Smooth muscle cell (in vitro differentiated cells): ENCODE results near the gene AIFM2. TPM values are rescaled to one million over a fixed set of nuclear protein-coding genes. Genes with fewer than 3 reads are reported as not detected.
"Not testable (repeated sequence)": the region's sequence is repeated elsewhere in the genome, so short reads cannot be mapped to it uniquely, and the experiment has no call there.

Experiments
- DNase-seq: peaks from one replicate; lab custom pipeline; 2025; ENCODE audit not compliant: unreplicated experiment; lab: John Stamatoyannopoulos, UW
- H2AFZ ChIP-seq: fragments of 200-600 bp; sonication (generic); 2 replicates; pipeline ENCODE4 v1.6.0; 2016; ENCODE audit warnings: antibody characterized with exemption, low read depth, mild to moderate bottlenecking
- H3F3A ChIP-seq: fragments of 200-600 bp; sonication (generic); 2 replicates; pipeline ENCODE4 v1.6.0; 2017; ENCODE audit warnings: antibody characterized with exemption, low read depth
- H3K27ac ChIP-seq: fragments of 200-600 bp; sonication (generic); 2 replicates; pipeline ENCODE4 v1.5.1; 2016; ENCODE audit warnings: low read depth, mild to moderate bottlenecking
- H3K27me3 ChIP-seq: fragments of 200-600 bp; sonication (generic); 2 replicates; pipeline ENCODE4 v1.6.1; 2016; ENCODE audit warnings: low read depth, mild to moderate bottlenecking
- H3K36me3 ChIP-seq: fragments of 200-600 bp; sonication (generic); 2 replicates; pipeline ENCODE4 v1.5.1; 2016; ENCODE audit warnings: low read depth
- H3K4me1 ChIP-seq: fragments of 200-600 bp; sonication (generic); 2 replicates; pipeline ENCODE4 v1.5.1; 2016; ENCODE audit warnings: low read depth
- H3K4me2 ChIP-seq: fragments of 200-600 bp; sonication (generic); 2 replicates; pipeline ENCODE4 v1.6.0; 2016; ENCODE audit warnings: mild to moderate bottlenecking
- H3K4me3 ChIP-seq: fragments of 200-600 bp; sonication (generic); 2 replicates; pipeline ENCODE4 v1.5.1; 2016; ENCODE audit warnings: mild to moderate bottlenecking
- H3K79me2 ChIP-seq: fragments of 200-600 bp; sonication (generic); 2 replicates; pipeline ENCODE4 v1.6.0; 2016; ENCODE audit warnings: low read depth, mild to moderate bottlenecking
- H3K9ac ChIP-seq: fragments of 200-600 bp; sonication (generic); 2 replicates; pipeline ENCODE4 v1.6.0; 2016; ENCODE audit warnings: low read depth
- H3K9me3 ChIP-seq: fragments of 200-600 bp; sonication (generic); replicated peaks from 2 replicates; pipeline ENCODE4 v1.5.1; 2016; ENCODE audit warnings: low read depth
- H4K20me1 ChIP-seq: fragments of 200-600 bp; sonication (generic); 2 replicates; pipeline ENCODE4 v1.6.0; 2016; ENCODE audit warnings: low read depth
- WGBS: methylation state at CpG from one replicate; pipeline ENCODE4 v1.1.7; 2016; ENCODE audit warnings: low lambda C conversion rate; 5-methylcytosine and 5-hydroxymethylcytosine counted together
- polyA plus RNA-seq: library from polyadenylated mRNA; unstranded; fragments of >200 nt; fragmentation: Nextera tagmentation; extraction: Ambion mirVana; gene quantifications from 2 replicates; pipeline ENCODE4 v1.2.1, GENCODE V29; 2016
- total RNA-seq: library from RNA; depleted of rRNA; stranded (reverse); fragments of >200 nt; gene quantifications from 2 replicates; pipeline ENCODE4 v1.2.3, GENCODE V29; 2014
- TF ChIP-seq, protein P1 (sequence below): fragments of 200-600 bp; sonication (generic); IDR thresholded peaks from 2 replicates; pipeline ENCODE4 v1.5.1; 2017; ENCODE audit warnings: borderline replicate concordance, mild to moderate bottlenecking, antibody characterized with exemption; ENCODE audit not compliant: insufficient read depth, poor library complexity, severe bottlenecking

Gene AIFM2
- total and polyA plus RNA-seq, 2 experiments from 2014 or later, result 2.2 to 3.6 TPM

DNA sequence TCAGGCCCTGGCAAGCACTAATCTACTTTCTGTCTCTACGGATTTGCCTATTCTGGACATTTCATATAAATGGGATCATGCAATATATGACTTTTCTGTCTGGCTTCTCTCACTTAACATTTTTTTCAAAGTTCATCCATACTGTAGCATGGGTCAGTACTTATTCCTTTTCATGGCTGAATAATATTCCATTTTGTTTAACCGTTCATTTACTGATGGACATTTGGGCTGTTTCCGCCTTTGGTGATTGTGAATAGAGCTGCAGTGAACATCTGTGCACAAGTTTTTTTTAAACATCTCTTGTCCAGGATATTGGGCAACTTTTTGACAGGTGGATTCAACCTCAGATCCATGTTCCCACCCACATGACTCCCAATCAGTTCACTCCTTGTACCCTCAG lies 31.0 kb downstream of the AIFM2 start:
- H2AFZ ChIP-seq, result no peak overlapping the region
- DNase-seq, result no peak
- H3K4me1 ChIP-seq, result no peaks in the 10 kb centered on the region
- H3K9ac ChIP-seq, result no peak overlapping the region
- no peak overlapping the region for H3K4me3 ChIP-seq
- no peaks in the 10 kb centered on the region for H3K79me2 ChIP-seq
- no peak overlapping the region for H3K27ac ChIP-seq
- H4K20me1 ChIP-seq, result no peaks in the 10 kb centered on the region
- no peak overlapping the region for H3K4me2 ChIP-seq
- H3K36me3 ChIP-seq, result no peaks in the 10 kb centered on the region
- WGBS, result 80% methylated on average over 3 of the region's 3 CpGs
- no peaks in the 10 kb centered on the region for H3K27me3 ChIP-seq
- no peaks in the 10 kb centered on the region for H3F3A ChIP-seq
- TF ChIP-seq, protein P1, sequence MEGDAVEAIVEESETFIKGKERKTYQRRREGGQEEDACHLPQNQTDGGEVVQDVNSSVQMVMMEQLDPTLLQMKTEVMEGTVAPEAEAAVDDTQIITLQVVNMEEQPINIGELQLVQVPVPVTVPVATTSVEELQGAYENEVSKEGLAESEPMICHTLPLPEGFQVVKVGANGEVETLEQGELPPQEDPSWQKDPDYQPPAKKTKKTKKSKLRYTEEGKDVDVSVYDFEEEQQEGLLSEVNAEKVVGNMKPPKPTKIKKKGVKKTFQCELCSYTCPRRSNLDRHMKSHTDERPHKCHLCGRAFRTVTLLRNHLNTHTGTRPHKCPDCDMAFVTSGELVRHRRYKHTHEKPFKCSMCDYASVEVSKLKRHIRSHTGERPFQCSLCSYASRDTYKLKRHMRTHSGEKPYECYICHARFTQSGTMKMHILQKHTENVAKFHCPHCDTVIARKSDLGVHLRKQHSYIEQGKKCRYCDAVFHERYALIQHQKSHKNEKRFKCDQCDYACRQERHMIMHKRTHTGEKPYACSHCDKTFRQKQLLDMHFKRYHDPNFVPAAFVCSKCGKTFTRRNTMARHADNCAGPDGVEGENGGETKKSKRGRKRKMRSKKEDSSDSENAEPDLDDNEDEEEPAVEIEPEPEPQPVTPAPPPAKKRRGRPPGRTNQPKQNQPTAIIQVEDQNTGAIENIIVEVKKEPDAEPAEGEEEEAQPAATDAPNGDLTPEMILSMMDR, result no peak
- H3K9me3 ChIP-seq, result no peaks in the 10 kb centered on the region

DNA sequence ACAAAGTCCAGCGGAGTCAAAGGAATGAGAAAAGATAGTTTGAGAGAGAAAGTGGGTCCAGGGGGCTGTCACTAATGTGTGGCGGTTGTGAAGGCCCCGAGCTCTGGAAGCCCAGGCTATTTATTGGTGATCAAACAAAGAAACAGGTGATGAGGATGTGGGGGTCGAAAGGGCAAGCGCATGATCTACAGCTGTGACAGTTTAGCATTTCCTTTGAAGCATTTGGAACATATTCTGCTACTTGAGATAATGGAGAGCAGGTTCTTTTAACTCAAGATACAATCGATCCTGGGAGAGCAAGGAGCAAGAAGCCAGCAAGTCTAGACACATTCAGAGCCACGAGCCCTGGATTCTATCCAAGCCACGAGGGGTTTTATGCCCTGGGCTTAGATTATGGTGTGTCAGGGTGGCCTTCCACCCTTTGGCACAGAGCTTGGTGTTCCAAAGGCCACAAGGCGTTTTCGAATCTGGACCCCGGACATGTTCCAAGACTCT lies 31.5 kb downstream of the AIFM2 start:
- H3F3A ChIP-seq, DNase-seq, H3K27ac ChIP-seq, H2AFZ ChIP-seq, H3K9me3 ChIP-seq, H3K27me3 ChIP-seq, H3K9ac ChIP-seq, H3K4me1 ChIP-seq, H4K20me1 ChIP-seq, H3K79me2 ChIP-seq, H3K36me3 ChIP-seq, H3K4me2 ChIP-seq, H3K4me3 ChIP-seq: not testable (repeated sequence)
- WGBS, result 93% methylated on average over 11 of the region's 11 CpGs

DNA sequence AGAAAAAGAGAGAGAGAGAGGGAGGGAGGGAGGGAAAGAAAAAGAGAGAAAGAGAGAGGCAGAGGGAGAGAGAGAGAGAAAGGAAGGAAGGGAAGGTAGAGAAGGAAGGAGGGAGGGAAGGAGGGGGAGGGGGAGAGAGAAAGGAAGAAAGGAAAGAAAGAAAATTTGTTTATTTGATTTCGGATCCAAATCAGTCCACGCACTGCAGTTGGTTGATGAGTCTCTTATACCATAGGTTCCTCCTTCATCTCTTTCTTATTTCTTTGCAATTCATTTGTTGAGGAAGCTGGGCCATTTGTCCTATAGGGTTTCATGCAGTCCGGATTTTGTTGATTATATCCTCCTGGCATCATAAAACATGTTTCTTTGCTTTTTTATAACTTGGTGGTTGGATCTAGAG lies 34.4 kb downstream of the AIFM2 start:
- no peaks in the 10 kb centered on the region for H3K36me3 ChIP-seq
- TF ChIP-seq, protein P1, result no peak
- WGBS, result 93% methylated on average over 3 of the region's 3 CpGs

DNA sequence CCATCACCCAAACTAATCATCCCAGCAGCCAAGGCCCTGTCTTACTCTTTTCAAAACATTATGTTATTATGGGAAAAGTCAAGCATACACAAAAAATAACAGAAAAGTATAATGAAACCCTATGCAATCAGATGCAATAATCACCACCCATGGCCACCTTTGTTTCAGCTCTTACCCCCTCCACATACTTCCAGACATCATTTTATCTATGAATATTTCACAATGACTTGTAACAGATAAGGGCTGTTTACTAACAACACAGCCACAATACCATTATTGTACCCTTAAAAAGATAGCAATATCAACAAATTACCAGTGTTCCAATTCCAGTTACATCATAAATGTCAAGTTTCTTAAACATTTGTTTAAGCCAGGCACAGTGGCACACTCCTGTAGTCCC lies 35.2 kb downstream of the AIFM2 start:
- Histone ChIP-seq H3K79me2 (no peaks in the 10 kb centered on the region), H3K9ac (no peak overlapping the region), H3K36me3 (no peaks in the 10 kb centered on the region), H4K20me1 (no peaks in the 10 kb centered on the region), H3K4me2 (no peak overlapping the region), H3K9me3 (no peaks in the 10 kb centered on the region), H3K27me3 (no peaks in the 10 kb centered on the region), H3K4me1 (no peaks in the 10 kb centered on the region), H3F3A (no peaks in the 10 kb centered on the region), H3K27ac (no peak overlapping the region), H2AFZ (no peak overlapping the region), H3K4me3 (no peak overlapping the region)
- DNase-seq, result no peak
- TF ChIP-seq, protein P1, result no peak

More for the DNA sequence above, 34.4 kb downstream of the AIFM2 start:
- Histone ChIP-seq H3F3A (no peaks in the 10 kb centered on the region), H4K20me1 (no peaks in the 10 kb centered on the region), H3K4me2 (no peak overlapping the region), H3K79me2 (no peaks in the 10 kb centered on the region), H2AFZ (no peak overlapping the region), H3K9ac (no peak overlapping the region), H3K27me3 (no peaks in the 10 kb centered on the region), H3K9me3 (no peaks in the 10 kb centered on the region), H3K27ac (no peak overlapping the region), H3K4me3 (no peak overlapping the region), H3K4me1 (no peaks in the 10 kb centered on the region)
- no peak for DNase-seq
